EH (cell line): ENCODE data around the gene PMF1.

Experiments
- DNase-seq: peaks from one replicate; pipeline ENCODE4 v3.0.0-alpha.2; 2015; ENCODE audit warnings: low read depth

PMF1 gene

GRCh38 chr1:156236164-156236563, 23.4 kb downstream of the PMF1 start:
- DNase-seq: no peak

DNA sequence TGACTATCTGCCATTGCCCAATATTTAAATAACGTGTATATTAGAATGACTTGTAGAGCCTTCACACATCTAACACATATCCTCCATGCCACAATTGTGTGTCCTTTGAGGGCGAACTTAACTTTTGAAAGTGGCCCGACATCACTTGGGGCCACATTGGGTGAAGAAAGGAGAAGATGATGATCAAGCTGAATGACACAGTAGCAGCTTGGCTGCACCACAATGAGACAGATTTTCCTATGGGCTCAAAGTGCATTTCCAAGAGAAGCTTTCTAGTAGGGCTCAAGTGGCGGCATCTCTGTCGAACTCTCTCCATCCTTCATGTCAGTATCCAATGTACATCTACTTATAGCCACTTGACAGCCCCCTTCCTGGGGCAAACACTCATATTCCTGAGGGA, 25.4 kb downstream of the PMF1 start:
- DNase-seq: no peak

DNA sequence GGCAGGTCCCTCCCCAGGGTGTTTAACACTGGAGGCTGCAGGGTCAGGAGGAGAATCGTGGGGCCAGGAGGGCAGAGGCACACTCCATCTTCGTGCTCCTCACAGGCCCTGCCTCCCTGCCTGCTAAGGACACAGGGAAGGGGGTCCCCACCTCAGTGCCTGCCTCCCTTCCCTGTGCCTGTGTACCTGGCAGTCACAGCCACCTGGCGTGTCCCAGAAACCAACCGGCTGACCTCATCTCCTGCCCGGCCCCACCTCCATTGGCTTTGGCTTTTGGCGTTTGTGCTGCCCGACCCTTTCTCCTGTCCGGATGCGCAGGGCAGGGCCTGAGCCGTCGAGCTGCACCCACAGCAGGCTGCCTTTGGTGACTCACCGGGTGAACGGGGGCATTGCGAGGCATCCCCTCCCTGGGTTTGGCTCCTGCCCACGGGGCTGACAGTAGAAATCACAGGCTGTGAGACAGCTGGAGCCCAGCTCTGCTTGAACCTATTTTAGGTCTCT, 28.6 kb downstream of the PMF1 start:
- DNase-seq: peak; percentile 65

- DNase-seq: no peak
These were observed 29.1 kb downstream of the PMF1 start, which contains the start of gene BGLAP for GRCh38 chr1:156241926-156242325. BGLAP (plus strand) TSS chr1:156242184; CDS start chr1:156242232, 48 bp downstream.

GRCh38 chr1:156242738-156243137, 29.9 kb downstream of the PMF1 start:
- no peak for DNase-seq

- no peak for DNase-seq
These were observed 31.3 kb downstream of the PMF1 start for GRCh38 chr1:156244126-156244525.

GRCh38 chr1:156244712-156245111, 31.9 kb downstream of the PMF1 start:
- DNase-seq: no peak

GRCh38 chr1:156245451-156246232, 32.8 kb downstream of the PMF1 start:
- peak; percentile 43 for DNase-seq

DNA sequence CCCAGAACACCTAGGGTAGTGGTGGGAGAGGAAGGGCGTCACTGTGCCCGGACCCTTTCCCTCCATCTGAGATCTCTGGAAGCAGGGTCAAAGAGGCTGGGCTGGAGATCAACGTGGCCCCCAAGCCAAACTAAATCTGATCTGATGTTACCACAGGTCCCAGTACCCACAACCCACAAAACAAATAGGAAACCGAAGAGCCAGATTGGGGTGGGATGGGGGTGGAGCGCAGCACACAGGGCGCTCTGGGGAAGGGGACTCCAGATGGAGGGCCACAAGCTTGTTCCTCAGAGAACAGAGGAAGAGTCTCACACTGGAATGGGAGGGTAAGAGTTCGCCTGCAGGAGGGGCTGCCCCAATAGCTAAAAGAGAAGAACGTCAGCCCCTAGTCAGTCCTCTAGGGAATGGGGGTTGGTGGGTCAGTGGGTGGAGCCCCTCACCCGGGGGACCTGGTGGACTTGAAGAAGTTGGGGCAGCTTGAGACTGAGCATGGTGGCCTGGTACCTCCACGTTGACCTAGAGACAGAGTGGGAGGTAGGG, 33.5 kb downstream of the PMF1 start:
- DNase-seq: no peak

GRCh38 chr1:156246781-156247459, 34.1 kb downstream of the PMF1 start:
- DNase-seq: no peak

DNA sequence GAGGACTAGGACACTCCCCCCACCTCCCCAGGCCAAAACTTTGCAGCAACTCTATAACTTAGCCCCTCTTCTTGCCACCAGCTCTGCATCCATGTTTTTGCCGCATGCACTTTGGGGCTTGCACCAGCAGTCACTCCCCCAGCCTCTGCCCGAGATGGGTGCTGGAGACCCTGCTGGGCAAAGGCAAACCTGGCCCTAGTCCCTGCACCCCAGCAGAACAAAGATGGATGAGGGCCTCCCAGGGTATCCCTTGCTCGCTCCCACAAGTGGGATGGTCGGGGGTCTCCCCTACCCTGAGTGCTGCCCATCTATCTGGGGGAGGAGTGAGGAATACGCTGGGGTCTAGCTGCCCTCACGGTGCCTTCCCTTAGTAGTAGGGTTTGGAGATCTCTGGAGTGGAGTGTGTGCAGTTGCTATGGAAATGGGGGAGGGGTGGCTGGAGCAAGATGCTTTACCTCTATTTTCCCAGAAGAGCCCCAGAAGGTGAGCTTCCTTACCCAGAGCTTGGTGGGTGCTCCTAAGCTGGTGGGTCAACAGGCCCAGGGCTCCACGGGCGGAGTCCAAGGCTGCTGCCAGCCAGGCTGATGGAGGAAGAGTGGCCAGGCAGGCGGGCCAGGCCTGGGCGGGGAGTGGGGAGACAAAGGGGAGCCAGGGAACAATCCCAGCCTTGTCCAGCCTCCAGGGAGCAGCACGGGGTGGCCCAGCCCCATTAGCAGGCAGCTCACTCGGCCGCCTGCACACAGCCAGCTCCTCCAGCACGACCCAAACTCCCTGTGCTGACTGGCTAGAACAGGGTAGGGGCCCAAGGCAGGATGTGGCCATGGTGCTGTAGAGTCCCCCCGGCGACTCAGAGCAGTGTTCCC, 34.9 kb downstream of the PMF1 start, which contains the start of gene PAQR6:
TSS of gene PAQR6 (minus strand) at position 597 of the 863 bp plus-strand sequence. CDS start 1,325 bp downstream, outside the sequence.
- DNase-seq: no peak

DNA sequence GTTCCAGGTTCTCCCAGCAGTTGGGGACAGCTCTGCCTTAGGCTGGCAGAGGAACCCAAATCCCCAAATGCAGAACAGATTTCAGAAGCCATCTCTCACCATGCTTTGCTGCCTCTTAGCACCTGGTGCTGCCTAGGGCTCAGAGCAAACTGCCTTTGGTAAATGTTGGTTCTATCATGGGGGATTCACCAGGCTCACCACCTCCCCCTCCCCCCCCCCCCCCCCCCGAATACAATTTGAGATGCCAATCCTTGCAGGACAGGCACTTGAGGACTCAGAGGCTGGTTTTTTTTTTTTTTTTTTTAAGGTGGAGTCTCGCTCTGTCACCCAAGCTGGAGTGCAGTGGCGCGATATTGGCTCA, 35.5 kb downstream of the PMF1 start:
- DNase-seq: no peak

- no peak for DNase-seq
These were observed 36.8 kb downstream of the PMF1 start for GRCh38 chr1:156249593-156249992.

- DNase-seq: no peak
These were observed 38.7 kb downstream of the PMF1 start for GRCh38 chr1:156251527-156251926.

GRCh38 chr1:156253634-156254033, 40.8 kb downstream of the PMF1 start:
- no peak for DNase-seq

- no peak for DNase-seq
These were observed 44.9 kb downstream of the PMF1 start for GRCh38 chr1:156257711-156258110.

DNA sequence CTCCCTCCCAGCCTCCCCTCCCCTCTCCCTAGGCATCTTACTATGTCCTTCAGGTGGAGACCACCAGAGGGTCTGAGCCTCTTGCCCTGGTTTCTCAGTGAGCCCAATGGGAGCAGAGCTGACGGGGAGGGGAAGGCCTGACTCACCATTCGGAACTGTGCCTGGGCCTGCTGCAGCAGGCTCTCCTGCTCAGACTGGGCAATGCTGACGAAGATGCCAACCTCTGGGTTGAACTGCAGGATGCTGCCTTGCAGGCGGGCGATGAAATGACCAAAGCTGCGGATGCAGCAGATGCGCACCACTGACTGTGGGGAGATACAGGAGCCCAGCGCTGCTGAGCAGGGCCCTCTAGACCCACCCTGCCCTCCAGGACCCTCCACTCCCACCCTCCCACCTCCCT, 46.1 kb downstream of the PMF1 start:
- no peak for DNase-seq

GRCh38 chr1:156259805-156260204, 47.0 kb downstream of the PMF1 start:
- DNase-seq: no peak

DNA sequence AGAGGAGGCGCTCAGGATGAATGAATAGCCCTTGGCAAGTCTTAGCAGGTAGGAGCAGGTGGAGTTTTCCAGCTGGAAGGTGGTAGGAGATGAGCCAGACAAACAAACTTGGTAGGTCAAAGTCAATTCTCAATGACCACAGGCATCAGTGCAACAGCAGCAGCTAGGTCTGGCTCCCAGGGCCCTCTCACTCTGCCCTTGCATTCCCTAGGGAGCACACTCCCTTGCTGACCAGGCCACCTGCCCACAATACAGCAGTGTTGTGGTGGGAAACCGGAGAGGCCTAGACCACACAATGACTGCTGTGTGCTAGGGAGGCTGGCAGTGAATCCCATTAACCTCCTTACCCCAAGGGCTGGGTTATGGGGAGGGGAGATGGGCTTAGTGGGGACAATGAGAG, 48.1 kb downstream of the PMF1 start:
- DNase-seq: no peak

DNA sequence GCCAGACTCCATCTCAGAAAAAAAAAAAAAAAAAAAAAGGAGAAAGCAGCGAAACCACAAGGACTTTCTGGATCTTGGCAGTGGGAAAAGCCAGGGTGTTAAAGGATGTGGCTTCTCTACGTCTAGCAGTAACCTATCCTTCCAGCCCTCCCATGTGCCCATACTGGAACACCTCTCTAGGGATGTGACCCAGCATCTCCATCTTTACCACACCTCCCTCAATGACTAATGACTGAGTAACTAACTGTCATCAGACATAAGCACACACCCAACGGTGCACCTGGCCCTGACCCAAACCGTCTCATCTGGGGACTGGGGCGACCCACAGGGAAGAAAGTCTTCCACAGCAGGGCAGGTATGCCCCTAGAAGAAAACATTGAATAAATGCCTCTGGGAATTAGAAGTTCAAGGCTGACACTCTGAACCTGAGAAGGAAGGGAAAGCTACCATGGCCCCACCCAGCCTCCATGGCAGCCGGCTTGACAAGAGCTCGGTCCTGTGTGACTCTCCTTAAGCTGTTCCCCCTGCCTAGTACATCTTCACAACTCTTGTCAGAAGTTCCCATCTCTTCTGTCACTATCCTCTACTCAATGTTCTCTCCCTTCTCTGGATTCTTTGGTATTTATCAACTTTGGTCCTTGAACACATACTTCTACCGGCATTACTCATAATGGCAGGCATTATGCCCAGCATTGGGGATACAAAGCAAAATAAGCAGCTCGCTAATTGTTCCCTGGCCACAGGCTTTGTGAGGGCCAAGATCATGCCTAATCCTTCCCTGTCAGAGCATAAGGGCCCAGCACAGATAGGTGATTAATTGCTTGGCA, 49.9 kb downstream of the PMF1 start:
- DNase-seq: peak; percentile 93

DNA sequence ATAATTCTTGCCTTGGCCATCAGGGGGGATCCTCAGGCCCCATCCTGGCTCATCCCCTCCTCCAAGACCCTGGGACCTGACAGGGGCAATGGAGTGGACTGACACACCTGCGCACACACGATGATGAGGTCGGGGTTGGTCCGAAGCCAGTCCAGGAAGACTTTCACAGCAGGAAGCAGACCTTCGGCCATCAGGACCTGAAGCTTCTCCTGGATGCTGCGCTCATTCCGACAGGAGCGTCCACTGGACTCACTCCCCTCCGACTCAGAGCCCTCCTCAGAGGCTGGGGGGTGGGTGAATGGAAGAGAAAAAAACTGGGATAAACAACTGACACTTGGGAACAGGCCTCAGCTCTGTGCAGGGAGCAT, 50.5 kb downstream of the PMF1 start:
- no peak for DNase-seq
